GM19328 (cell line): ENCODE data around the gene DNAAF8.
"Not testable (repeated sequence)": the region's sequence is repeated elsewhere in the genome, so short reads cannot be mapped to it uniquely, and the experiment has no call there.

ENCODE experiments used
- ATAC-seq: cut with Tn5 transposase; IDR thresholded peaks from one replicate; pipeline ENCODE4 v1.9.1; 2021; ENCODE audit warnings: mild to moderate bottlenecking, moderate library complexity; ENCODE audit not compliant: unreplicated experiment

DNAAF8 gene

DNA sequence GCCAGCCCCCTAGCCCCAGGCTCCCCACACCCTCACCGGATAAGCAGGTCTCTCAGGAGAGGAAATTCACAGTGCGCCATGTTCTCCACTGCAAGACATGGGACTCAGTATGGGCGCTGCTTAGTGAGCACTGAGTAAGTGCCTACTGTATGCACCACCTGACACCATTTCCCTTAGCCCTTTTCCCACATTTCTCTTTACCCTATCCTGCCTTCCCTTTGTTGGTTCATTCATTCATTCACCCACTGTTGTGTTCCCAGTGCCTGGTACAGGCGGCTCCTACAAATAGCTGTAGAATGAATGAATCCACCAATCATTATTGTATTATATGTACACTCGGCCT lies 43.7 kb downstream of the DNAAF8 start:
- no peak for ATAC-seq

DNA sequence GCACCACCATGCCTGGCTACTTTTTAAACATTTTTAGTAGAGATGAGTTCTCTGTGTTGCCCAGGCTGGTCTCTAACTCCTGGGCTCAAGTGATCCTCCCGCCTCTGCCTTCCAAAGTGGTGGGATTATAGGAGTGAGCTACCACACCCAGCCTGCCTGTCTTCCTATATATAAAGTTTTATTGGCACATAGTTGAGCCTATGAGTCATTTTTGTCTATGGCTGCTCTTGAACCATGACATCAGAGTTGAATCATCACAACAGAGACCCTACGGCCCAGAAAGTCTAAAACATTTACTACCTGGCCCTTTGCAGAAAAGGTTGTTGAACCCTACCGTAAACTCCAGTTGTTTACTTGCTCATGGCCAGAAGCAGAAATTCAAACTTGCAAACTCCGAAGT lies 45.9 kb downstream of the DNAAF8 start:
- no peak for ATAC-seq

DNA sequence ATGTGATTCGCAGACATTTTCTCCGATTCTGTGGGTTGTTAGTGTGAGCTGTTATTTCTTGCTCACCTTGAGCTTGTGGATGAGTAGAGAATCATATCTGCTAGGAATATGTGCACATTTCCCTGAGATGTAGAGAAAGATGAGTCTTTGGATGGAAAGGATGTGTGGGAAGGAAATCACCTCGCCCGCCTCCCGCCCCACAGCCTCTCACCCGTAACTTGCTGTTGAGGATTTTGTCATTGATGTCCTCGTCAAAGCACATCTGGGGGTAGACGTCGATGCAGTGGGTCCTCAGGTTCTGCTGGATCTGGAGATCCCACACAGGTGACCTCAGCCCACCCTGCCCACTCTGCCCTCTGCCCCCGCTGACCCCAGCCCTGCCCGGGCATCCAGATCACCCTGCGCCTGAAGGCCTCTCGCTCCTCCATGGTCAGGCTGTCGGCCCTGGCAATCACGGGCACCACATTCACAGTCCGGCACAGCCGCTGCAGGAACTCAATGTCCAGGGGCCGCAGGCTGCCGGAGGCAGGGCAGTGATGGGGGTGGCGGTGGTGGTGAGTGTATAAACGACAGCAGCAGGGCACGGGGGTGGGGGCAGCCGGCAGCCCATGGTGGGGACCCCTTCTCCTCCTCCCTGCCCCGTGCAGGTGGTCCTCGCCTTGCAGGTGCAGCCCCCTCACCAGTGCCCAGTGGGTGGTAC lies 49.1 kb downstream of the DNAAF8 start:
- no peak for ATAC-seq

DNA sequence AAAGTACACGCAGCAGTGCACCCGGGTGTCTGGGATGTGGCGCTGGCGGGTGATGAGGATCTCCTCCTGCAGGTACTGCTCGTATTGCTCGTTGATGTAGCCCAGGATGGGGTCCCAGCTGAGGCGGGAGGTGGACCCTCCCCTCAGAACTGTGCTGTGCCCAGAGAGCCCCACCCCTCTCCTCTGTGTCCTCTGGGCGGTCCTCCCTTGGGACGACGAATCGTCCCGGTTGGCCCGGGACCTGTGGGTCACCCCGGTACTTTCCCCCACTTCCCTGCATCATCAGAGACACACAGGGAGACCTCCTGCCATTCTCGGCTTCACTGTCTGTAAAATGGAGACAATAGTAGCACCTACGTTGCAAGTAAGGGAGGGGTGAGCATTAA lies 49.6 kb downstream of the DNAAF8 start:
- ATAC-seq: no peak

DNA sequence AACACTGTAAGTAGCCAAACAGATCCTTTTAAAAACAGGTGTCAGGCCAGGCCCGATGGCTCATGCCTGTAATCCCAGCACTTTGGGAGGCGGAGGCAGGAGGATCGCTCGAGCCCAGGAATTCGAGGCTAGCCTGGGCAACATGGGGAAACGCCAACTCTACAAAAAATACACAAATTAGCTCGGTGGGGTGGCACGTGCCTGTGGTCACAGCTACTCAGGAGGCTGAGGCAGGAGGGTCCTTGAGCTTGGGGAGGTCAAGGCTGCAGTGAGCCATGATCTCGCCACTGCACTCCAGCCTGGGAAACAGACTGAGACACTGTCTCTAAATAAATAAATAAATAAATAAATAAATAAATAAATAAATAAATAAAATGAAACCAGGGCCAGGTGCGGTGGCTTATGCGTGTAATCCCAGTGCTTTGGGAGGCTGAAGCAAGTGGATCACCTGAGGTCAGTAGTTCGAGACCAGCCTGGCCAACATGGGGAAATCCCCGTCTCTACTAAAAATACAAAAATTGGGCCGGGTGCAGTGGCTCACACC lies 50.2 kb downstream of the DNAAF8 start:
- not testable (repeated sequence) for ATAC-seq

DNA sequence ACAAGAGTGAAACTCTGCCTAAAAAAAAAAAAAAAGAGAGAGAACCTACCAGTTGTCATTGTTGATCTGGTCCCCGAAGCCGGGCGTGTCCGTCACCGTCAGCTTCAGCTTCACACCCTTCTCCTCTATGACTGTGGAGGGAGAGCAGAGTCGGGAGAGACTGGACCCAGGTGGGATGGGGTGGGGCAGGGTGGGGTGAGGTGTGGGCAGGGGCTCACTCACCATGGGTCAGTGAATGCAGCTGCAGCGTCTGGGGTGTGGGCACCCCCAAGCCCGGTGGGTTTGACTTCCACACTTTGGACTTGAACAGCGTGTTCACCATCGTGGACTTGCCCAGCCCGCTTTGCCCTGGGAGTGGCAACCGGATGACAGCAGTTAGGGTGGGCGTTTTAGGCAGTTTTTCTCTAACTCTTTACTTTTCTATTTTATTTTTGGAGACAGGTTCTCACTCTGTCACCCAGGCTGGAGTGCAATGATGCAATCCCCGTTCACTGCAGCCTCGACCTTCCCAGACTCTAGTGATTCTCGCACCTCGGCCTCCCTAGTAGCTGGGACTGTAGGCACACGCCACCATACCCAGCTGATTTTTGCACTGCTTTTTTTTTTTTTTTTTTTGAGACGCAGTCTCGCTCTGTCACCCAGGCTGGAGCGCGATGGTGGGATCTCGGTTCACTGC lies 51.6 kb downstream of the DNAAF8 start:
- no peak for ATAC-seq

DNA sequence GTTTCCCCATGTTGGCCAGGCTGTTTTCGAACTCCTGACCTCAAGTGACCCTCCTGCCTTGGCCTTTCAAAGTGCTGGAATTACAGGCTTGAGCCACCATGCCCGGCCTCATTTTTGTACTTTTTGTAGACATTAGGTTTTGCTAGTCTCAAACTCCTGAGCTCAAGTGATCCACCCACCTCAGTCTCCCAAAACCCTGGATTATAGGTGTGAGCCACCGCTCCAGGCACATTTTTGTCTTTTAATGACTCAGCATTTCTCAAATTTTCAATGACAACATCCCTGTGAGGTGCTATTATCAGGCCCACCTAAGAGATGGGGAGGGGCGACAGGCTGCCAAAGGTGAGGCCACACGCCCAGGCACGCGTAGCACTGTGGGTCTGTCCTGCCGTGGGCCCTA lies 52.7 kb downstream of the DNAAF8 start:
- no peak for ATAC-seq

DNA sequence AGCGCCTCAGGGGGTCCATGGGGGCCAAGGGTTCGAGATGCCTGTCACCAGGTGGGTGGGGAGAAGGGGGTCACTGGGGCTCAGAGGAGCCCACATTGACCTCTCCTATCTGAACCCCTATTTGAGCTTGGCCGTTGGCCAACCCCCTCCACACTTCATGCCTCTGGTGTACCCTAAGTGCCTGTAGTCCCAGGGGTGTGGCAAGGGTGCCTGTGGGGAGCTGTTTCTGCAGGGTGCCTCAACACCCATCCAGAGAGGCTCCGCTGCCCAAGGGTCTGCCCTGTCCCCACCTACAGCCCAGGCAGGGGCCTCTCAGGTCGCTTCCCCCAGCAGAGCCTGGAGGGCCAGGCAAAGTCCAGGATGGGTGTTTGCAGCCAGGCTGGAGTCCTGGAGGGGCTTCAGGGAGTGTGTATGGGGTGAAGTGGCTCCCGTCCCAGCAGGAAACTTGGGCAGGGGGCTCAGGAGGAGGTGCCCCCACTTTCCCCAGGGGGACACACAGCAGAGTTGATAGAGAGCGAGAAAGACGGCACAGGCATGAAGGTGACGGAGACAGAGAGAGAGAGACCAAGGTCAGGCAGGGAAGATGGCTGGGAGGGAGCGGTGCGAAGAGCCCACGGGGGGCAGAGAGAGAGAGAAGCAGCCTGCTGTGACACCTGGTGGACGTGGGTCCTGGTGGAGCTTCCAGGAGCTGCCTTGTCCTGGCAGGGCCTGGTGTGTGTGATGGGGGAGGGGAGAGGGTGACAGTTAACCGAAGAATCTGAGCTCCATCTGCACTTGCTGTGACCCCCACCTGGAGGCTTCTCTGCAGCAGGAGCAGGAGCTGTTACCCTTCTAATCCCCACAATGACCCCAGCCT lies 53.5 kb downstream of the DNAAF8 start, which contains the start of gene SEPTIN12:
Gene SEPTIN12, minus strand, starts transcription at position 719 of the 856 bp plus-strand sequence. Its CDS starts 700 bp downstream, at position 19.
- no peak for ATAC-seq

DNA sequence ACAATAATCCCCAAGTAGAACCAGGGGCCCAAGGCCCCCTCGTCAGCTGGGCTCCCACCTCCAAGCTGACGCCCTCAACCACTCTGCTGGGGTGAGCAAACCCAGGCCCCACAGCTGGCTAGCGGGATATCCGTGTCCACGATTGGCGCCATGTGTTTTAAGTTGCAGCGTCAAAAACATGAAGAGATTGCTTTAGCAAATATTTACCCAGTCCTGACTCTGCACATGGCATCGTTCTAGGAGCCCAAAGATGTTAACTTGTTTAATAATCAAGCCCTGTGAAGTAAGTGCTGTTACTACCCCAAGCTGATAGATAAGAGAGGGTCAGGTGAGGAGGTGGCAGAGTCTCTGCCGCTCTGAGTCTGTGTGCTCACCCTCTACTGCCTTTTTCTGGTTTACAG lies 54.2 kb downstream of the DNAAF8 start:
- no peak for ATAC-seq

DNA sequence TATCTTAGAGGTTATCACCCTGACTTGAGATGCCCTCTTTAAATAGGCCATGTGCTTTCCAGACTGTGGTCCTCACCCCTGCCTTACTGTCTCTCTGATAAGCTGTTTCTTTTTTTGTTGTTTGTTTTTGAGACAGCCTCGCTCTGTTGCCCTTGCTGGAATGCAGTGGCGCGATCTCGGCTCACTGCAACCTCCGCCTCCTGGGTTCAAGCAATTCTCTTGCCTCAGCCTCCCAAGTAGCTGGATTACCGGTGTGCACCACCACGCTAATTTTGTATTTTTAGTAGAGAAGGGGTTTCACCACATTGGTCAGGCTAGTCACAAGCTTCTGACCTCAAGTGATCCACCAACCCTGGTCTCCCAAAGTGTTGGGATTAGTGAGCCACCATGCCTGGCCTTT lies 54.6 kb downstream of the DNAAF8 start:
- no peak for ATAC-seq

DNA sequence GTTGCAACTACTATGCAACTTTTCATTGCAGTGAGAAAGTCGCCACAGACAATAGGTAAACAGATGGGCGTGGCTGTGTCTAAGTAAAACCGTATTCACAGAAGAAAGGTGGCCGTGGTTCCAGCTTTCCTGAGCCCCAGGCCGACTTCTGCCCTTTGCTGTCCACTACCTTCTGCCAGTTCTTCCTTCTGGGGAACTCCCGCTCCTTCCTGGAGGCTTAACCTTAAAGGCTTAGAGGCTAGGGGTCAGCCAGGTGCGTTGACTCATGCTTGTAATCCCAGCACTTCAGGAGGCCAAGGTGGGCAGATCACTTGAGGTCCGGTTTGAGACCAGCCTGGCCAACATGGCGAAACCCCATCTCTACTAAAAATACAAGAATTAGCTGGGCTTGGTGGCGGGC lies 55.9 kb downstream of the DNAAF8 start:
- no peak for ATAC-seq

DNA sequence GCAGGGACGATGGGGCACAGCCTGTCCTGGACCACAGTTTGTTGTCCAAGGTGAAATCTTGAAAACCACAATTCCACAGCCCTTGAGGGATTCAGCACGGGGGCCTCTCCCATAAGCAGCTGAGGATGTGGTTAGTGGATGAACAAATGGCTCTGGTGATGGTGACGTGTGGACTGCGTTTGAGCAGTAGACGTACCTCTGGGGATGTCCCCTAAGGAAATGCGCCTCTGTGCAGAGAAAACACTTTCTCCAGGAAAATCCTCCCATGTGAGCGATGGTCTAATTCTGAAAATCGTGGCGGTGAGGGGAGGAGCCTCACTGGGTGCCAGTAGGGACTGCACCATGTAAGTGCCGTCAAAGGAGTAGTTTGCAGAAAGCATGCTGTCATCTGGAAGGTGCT lies 56.5 kb downstream of the DNAAF8 start:
- ATAC-seq: no peak

DNA sequence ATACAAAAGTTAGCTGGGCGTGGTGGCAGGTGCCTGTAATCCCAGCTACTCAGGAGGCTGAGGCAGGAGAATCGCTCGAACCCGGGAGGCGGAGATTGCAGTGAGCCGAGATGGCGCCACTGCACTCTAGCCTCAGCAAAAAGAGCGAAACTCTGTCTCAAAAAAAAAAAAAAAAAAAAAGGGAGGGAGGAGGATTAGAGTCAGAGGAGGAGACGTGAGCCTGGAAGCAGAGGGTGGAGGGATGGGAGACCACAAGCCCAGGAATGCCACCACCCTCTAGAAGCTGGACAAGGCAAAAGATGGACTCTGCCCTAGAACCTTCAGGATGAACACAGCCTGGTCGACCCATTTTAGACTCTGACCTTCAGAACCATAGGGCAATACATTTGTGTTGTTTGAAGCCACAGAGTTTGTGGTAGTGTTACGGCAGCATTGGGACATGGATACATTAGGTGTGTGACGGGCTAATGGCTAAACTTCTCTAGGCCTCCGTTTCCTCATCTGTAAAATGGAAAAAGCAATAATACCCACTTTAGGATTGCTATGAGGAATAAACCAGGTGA lies 58.7 kb downstream of the DNAAF8 start:
- ATAC-seq: no peak

DNA sequence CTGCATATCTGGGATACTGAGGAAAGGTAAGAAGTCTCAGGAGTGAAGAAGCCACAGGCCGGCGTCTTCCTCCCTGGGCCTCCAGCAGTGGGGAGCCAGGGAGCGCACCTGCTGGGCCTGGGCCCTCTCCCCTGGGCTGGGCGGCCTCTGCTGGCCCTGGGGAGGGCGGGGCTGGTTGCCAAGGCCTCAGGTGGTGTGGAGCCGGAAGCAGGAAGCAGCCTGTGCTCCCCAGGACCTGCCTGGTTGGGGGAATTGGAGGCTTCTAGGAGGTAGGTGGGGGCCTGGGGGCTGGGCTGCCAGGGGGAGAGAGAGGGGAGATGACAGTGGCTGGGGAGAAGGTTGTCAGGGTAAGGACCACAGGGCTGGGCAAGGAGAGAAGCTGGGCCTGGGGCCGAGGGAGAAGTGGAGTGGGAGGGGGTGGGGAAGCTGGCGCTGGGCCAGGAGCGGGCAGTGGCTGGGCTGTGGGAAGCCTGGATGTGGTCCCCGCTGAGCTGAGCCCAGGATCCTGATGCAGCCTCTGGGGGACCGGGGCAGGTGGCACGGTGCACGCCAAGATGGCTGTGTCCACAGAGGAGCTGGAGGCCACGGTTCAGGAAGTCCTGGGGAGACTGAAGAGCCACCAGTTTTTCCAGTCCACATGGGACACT lies 61.0 kb downstream of the DNAAF8 start, which contains the start of gene SMIM22:
Gene SMIM22, plus strand, starts transcription at position 189 of the 647 bp plus-strand sequence. Its CDS starts 366 bp downstream, at position 555.
- no peak for ATAC-seq

DNA sequence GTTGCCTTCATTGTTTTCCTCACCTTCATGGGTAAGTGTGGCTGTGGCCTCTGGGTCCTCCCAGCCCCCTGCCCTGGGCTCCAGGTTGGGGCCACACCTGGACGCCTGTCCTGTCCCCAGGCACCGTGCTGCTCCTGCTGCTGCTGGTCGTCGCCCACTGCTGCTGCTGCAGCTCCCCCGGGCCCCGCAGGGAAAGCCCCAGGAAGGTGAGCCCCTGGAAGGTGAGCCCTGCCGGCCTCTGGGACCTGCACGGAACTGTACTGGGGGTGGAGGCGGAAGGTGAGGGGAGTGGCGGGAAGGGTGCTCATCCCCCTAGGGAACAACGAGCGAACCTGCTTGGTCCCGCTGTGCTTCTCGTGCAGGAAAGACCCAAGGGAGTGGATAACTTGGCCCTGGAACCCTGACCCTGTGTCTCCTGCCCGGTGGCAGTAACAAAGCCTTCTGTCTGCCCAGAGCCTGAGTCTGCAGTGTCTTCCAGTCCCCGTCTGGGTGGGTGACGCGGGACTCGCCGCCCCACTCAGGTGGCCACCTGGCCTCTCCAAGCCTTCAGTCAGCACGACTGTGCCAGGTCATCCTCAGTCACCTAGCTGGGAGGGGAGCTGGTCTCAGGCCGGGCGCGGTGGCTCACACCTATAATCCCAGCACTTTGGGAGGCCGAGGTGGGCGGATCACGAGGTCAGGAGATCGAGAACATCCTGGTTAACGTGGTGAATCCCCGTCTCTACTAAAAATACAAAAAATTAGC lies 61.7 kb downstream of the DNAAF8 start:
- ATAC-seq: no peak

DNA sequence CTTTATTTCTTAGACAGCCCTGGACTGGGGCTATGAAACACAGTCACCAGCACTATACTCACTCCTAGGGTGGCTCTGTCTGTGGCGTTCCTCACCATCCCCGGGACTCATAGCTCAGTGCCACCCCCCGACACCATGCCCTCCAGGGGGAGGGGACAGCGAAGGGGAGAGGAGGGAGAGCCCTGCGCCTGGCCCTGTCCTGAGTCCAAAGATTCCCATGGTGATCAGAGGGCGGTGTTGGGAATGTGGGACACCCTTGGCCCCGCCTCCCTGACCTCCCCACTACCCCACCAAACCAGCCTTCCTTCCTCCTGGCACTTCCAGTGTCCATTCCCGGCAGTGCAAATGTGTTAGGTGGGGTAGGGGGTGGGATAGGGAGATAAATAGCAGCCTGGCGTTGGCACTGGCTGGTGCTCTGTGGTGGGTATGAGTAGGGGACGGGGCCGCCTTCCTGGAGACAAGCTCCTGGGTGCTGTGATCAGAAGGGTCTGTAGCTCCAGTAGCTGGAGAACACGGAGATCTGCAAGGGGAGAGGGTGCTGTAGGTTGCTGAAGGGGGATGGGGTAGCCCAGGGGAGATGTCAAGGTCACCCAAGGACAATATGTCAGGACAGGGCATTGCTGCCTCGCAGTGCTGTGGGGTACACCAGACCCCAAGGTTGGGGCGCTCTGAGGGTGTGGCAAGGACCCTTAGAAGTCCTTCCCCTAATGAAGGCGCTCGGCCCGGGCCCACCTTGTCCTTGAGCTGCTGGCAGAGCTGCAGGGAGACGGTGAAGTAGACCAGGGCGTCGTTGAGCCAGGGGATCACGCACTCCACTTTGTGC lies 62.9 kb downstream of the DNAAF8 start:
- no peak for ATAC-seq

DNA sequence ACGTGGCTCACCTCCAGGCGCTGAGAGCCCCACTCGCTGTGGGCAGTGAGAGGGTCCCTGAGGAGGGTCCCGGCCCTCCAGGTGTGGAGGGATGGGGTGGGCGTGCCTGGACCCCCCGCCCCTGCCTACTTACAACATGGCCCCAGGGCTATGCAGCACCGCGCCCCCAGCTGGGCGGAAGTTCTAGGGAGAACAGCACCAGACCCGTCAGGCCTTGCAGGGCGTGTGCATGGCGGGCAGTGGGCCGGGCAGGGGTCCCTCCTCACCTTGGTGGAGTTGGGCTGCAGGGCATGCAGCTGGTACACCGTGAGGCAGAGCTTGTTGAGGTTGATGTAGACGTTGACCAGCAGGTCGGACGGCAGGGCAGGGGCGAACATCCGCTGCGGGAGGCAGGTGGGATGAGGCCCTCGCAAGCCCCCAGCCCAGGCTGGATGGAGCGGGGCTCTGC lies 63.5 kb downstream of the DNAAF8 start:
- no peak for ATAC-seq

DNA sequence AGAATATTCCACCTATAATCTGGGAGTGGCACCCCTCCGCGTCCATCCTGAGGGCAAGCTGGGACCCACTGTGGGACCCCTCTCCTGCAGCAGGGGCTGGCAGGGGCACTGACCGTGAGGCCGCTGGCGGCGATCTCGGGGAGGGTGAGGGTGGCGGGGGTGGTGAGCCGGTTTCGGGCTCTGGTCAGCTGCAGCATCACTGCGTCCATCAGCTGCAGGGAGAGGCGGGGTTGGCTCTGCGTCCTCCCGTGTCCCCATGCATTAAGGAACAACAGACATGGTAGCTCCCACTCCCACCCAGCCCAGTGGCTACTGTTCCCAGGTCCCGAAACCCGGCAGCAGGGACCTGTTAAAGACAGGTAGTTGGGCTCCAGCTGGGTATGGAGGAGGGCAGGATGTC lies 64.1 kb downstream of the DNAAF8 start:
- ATAC-seq: no peak
